ENCODE data around the gene PPHLN1. TPM values are rescaled to one million over a fixed set of nuclear protein-coding genes. Genes with fewer than 3 reads are reported as not detected.

Gene PPHLN1, protein sequence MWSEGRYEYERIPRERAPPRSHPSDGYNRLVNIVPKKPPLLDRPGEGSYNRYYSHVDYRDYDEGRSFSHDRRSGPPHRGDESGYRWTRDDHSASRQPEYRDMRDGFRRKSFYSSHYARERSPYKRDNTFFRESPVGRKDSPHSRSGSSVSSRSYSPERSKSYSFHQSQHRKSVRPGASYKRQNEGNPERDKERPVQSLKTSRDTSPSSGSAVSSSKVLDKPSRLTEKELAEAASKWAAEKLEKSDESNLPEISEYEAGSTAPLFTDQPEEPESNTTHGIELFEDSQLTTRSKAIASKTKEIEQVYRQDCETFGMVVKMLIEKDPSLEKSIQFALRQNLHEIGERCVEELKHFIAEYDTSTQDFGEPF
- polyA plus RNA-seq (2012; ENCODE audit: insufficient read length, low read depth), result 16.9 TPM

DNA sequence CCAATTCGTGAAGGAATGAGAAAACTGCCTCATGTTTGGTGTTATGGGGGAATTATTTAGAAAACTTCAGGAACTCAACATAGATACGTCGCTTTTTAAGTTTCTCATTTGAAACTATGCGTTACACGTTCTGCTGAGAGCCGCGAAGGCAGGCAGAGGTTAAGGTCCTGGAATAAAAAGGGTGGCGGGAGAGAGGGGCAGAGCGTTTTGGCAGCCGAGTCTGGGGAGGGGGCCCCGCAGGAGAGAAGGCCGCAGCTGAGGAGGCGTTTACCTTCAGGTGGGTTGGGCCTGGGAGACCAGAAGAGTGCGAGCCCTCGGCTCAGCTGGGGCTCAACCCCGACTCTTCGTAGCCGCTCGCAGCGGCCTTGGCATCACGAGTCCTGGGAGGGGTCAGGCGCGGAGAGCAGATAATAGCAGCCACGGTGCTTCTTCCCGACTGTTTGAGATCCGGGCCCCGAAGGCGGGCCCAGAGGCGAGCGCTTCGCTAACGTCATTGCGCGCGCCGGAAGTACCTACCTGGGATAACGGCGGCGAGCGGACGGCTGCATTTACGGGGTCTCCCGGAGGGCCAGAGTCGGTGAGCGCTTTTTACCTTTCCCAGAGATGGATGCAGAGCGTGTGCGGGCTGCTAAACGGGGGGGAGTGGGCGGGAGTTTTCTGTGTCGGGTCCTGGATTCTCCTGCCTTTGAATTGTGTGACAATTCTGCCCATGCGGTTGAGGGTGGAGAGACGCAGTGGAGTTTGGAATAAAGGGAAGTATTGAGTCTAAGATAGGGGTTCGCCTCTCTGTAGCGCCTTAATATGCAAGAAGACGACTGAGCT, at the start of gene PPHLN1, which contains the start of gene ZCRB1:
Gene PPHLN1, plus strand, starts transcription at position 515 of the 822 bp plus-strand sequence. CDS start 9,736 bp downstream, outside the sequence.
Gene ZCRB1, minus strand, starts transcription at position 442 of the 822 bp plus-strand sequence. CDS start 1,992 bp downstream, outside the sequence.
- TF ChIP-seq SIN3A (IDR thresholded peaks at IDR 0.05; ENCODE audit: borderline replicate concordance, insufficient read depth, low read length) (0 out of 2 replicates have a peak, but pooled peaks have one; percentile 33), FOXP2 (optimal IDR thresholded peaks at IDR 0.05; ENCODE audit: borderline replicate concordance, extremely low read depth, extremely low read length, insufficient read depth) (no peak), POLR2AphosphoS5 (IDR thresholded peaks at IDR 0.05; ENCODE audit: low read depth, low read length) (peak; percentile 89), TAF1 (IDR thresholded peaks at IDR 0.05; ENCODE audit: borderline replicate concordance, insufficient read depth, low read length) (peak; percentile 86)
- TF ChIP-seq, protein P1, sequence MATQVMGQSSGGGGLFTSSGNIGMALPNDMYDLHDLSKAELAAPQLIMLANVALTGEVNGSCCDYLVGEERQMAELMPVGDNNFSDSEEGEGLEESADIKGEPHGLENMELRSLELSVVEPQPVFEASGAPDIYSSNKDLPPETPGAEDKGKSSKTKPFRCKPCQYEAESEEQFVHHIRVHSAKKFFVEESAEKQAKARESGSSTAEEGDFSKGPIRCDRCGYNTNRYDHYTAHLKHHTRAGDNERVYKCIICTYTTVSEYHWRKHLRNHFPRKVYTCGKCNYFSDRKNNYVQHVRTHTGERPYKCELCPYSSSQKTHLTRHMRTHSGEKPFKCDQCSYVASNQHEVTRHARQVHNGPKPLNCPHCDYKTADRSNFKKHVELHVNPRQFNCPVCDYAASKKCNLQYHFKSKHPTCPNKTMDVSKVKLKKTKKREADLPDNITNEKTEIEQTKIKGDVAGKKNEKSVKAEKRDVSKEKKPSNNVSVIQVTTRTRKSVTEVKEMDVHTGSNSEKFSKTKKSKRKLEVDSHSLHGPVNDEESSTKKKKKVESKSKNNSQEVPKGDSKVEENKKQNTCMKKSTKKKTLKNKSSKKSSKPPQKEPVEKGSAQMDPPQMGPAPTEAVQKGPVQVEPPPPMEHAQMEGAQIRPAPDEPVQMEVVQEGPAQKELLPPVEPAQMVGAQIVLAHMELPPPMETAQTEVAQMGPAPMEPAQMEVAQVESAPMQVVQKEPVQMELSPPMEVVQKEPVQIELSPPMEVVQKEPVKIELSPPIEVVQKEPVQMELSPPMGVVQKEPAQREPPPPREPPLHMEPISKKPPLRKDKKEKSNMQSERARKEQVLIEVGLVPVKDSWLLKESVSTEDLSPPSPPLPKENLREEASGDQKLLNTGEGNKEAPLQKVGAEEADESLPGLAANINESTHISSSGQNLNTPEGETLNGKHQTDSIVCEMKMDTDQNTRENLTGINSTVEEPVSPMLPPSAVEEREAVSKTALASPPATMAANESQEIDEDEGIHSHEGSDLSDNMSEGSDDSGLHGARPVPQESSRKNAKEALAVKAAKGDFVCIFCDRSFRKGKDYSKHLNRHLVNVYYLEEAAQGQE (IDR thresholded peaks at IDR 0.05; ENCODE audit: insufficient read depth in 1 of 2, low read depth in 2 of 2, low read length in 2 of 2), result no peak

DNA sequence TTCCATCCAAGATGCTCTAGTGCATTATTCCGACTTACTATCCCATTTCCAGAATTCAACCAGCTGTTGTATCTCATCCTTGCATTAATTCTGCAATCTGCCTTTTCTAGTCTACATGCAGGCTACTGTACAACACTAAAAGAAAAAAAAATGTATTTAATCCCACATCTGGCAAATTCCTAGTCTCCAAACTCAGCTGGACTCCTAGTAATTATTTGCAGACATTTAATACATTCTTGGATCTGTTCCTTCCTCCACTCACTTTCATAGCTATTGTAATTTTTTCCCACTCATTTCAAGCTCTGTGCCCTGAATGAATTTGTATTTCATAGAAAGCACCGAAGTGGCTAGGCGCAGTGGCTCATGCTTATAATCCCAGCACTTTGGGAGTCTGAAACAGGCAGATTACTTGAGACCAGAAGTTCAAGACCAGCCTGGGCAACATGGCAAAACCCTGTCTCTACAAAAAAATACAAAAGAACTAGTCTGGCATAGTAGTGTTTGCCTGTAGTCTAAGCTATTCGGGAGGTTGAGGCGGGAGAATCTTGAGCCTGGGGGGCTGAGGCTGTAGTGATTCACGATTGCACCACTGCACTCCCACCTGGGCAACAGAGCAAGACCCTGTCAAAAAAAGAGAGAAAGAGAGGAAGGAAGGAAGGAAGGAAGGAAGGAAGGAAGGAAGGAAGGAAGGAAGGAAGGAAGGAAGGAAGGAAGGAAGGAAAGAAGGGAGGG, 48.4 kb upstream of the PPHLN1 start:
- TF ChIP-seq SIN3A (IDR thresholded peaks at IDR 0.05; ENCODE audit: borderline replicate concordance, insufficient read depth, low read length), result no peak
- no peak for TF ChIP-seq FOXP2 (optimal IDR thresholded peaks at IDR 0.05; ENCODE audit: borderline replicate concordance, extremely low read depth, extremely low read length, insufficient read depth)
- TF ChIP-seq TAF1 (IDR thresholded peaks at IDR 0.05; ENCODE audit: borderline replicate concordance, insufficient read depth, low read length), result no peak
- TF ChIP-seq, protein P1 (IDR thresholded peaks at IDR 0.05; ENCODE audit: insufficient read depth in 1 of 2, low read depth in 2 of 2, low read length in 2 of 2), result no peak
- no peak for TF ChIP-seq POLR2AphosphoS5 (IDR thresholded peaks at IDR 0.05; ENCODE audit: low read depth, low read length)

DNA sequence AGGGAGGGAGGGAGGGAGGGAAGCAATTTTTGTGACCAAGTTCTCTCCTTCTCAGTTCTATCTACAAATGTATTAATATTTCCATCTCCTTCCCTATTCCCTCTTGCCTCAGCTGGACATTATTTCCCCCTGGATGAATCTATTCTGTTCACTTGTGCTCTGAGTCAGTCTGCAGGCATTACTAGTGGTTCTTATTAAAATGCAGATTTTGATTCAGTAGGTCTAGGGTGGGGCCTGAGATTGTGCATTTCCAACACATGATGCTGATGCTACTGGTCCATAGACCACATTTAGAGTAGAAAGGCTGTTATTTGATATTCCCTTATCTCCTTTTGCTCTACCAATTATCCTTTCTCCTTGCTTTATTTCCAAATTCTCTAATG, 47.8 kb upstream of the PPHLN1 start:
- no peak for TF ChIP-seq TAF1 (IDR thresholded peaks at IDR 0.05; ENCODE audit: borderline replicate concordance, insufficient read depth, low read length)
- TF ChIP-seq POLR2AphosphoS5 (IDR thresholded peaks at IDR 0.05; ENCODE audit: low read depth, low read length), result no peak
- TF ChIP-seq FOXP2 (optimal IDR thresholded peaks at IDR 0.05; ENCODE audit: borderline replicate concordance, extremely low read depth, extremely low read length, insufficient read depth), result no peak
- TF ChIP-seq, protein P1 (IDR thresholded peaks at IDR 0.05; ENCODE audit: insufficient read depth in 1 of 2, low read depth in 2 of 2, low read length in 2 of 2), result no peak
- TF ChIP-seq SIN3A (IDR thresholded peaks at IDR 0.05; ENCODE audit: borderline replicate concordance, insufficient read depth, low read length), result no peak

DNA sequence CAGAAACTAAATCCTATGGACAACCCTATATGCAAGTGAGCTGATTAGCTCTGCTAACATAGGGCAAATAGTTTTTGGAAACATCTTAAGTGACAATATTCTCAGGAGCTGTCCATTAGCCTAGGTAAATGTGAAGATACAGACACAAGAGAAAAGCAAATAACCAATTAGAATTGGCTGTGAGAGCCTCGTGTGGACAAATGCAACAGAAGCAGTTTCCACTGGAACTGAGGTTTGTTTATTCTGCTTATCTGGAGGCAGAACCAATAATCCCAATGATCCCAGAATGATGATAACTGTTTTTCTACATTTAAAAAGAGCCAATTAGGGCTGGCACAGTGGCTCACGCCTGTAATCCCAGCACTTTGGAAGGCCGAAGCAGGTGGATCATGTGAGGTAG, 44.7 kb upstream of the PPHLN1 start:
- no peak for TF ChIP-seq SIN3A (IDR thresholded peaks at IDR 0.05; ENCODE audit: borderline replicate concordance, insufficient read depth, low read length)
- TF ChIP-seq, protein P1 (IDR thresholded peaks at IDR 0.05; ENCODE audit: insufficient read depth in 1 of 2, low read depth in 2 of 2, low read length in 2 of 2), result no peak
- no peak for TF ChIP-seq FOXP2 (optimal IDR thresholded peaks at IDR 0.05; ENCODE audit: borderline replicate concordance, extremely low read depth, extremely low read length, insufficient read depth)
- TF ChIP-seq TAF1 (IDR thresholded peaks at IDR 0.05; ENCODE audit: borderline replicate concordance, insufficient read depth, low read length), result no peak
- TF ChIP-seq POLR2AphosphoS5 (IDR thresholded peaks at IDR 0.05; ENCODE audit: low read depth, low read length), result no peak

Data from PFSK-1 (cell line).